Activated CD8-positive, alpha-beta T cell treated with anti-CD3 and anti-CD28 coated beads for 36 hours (primary cell): ENCODE results near the gene POU2F1. TPM values are rescaled to one million over a fixed set of nuclear protein-coding genes. Genes with fewer than 3 reads are reported as not detected.

Experiments
- ATAC-seq: fragments of 200-7000 bp; cut with Tn5 transposase; one replicate; pipeline ENCODE4 v1.10.0; 2021; ENCODE audit warnings: mild to moderate bottlenecking, moderate library complexity
- CTCF ChIA-PET: fragments of 350-600 bp; sonication (Branson Sonifier 250); formaldehyde crosslinking; loops from one replicate; lab custom pipeline; 2021; ENCODE audit warnings: antibody characterized with exemption; lab: Charles Lee
- POLR2A ChIA-PET: fragments of 350-600 bp; sonication (Branson Sonifier 250); formaldehyde crosslinking; loops from one replicate; lab custom pipeline; 2021; ENCODE audit warnings: antibody characterized with exemption; lab: Charles Lee
- DNase-seq: peaks from one replicate; pipeline ENCODE4 v3.0.0-alpha.2; 2020
- H3K27ac Mint-ChIP-seq: one replicate; pipeline ENCODE4 v1.8.0; 2021; ENCODE audit warnings: mild to moderate bottlenecking, mixed read lengths
- H3K27me3 Mint-ChIP-seq: one replicate; pipeline ENCODE4 v1.8.0; 2021; ENCODE audit warnings: mixed read lengths
- H3K36me3 Mint-ChIP-seq: one replicate; pipeline ENCODE4 v1.8.0; 2021; ENCODE audit warnings: low read depth, mixed read lengths
- H3K4me1 Mint-ChIP-seq: one replicate; pipeline ENCODE4 v1.8.0; 2021; ENCODE audit warnings: low read depth, mixed read lengths
- H3K4me3 Mint-ChIP-seq: one replicate; pipeline ENCODE4 v1.8.0; 2021; ENCODE audit warnings: mild to moderate bottlenecking, moderate library complexity, mixed read lengths
- H3K9me3 Mint-ChIP-seq: one replicate; pipeline ENCODE4 v1.8.0; 2021; ENCODE audit warnings: mixed read lengths
- CTCF ChIP-seq: fragments of 200-600 bp; IDR thresholded peaks from one replicate; pipeline ENCODE4 v1.8.0; 2022; ENCODE audit warnings: antibody characterized with exemption, mild to moderate bottlenecking
- intact Hi-C: fragments of 100-400 bp; cut with micrococcal nuclease; formaldehyde crosslinking; loops from one replicate; pipeline ENCODE4 v1.10.0; 2022
- total RNA-seq, 2 experiments: library from RNA; stranded (reverse); gene quantifications; one replicate each; pipeline ENCODE4 v1.2.3, GENCODE V29; 2021

The POU2F1 gene
- total RNA-seq, 2 experiments from 2014 or later, result 23.6 to 24.2 TPM

GRCh38 chr1:167272369-167272957 is 51.8 kb downstream of the POU2F1 start:
- no peaks in the 10 kb centered on the region for H3K27me3 Mint-ChIP-seq
- peaks cover 54% of the 10 kb centered on the region for H3K4me1 Mint-ChIP-seq
- H3K4me3 Mint-ChIP-seq, result no peak overlapping the region
- ChIA-PET POLR2A (interaction anchor here (0.7 kb wide), 1 partner anchor 23 kb away, joined by 3 read pairs; no protein-coding TSS in a partner anchor), CTCF (interaction anchor here (0.6 to 0.9 kb wide), 2 partner anchors 262 to 381 kb away, joined by 3 read pairs; no protein-coding TSS in a partner anchor)
- H3K9me3 Mint-ChIP-seq, result no peaks in the 10 kb centered on the region
- DNase-seq (no peak), ATAC-seq (peak; percentile 25)
- no peaks in the 10 kb centered on the region for H3K36me3 Mint-ChIP-seq
- intact Hi-C loops, result no loop called here
- peak overlapping the region; percentile 16 for H3K27ac Mint-ChIP-seq
- no peak for TF ChIP-seq CTCF

- DNase-seq, result no peak
- ChIA-PET POLR2A (interaction anchor here (1.0 kb wide), 1 partner anchor 9 kb away, joined by 3 read pairs; no protein-coding TSS in a partner anchor), CTCF (interaction anchor here (0.7 to 1.7 kb wide), 4 partner anchors 22 to 267 kb away, joined by 3 to 4 read pairs (median 3); no protein-coding TSS in a partner anchor)
- H3K27me3 Mint-ChIP-seq, result no peaks in the 10 kb centered on the region
- H3K27ac Mint-ChIP-seq, result peak overlapping the region; percentile 16
- no peak for ATAC-seq
- no peaks in the 10 kb centered on the region for H3K9me3 Mint-ChIP-seq
- intact Hi-C loops, result no loop called here
- H3K4me3 Mint-ChIP-seq, result no peak overlapping the region
- no peak for TF ChIP-seq CTCF
- no peaks in the 10 kb centered on the region for H3K36me3 Mint-ChIP-seq
- peaks cover 57% of the 10 kb centered on the region for H3K4me1 Mint-ChIP-seq
Measured at GRCh38 chr1:167273027-167273800, 52.5 kb downstream of the POU2F1 start.

- POLR2A ChIA-PET, result no interaction called here
- no peak for ATAC-seq
- no peaks in the 10 kb centered on the region for H3K9me3 Mint-ChIP-seq
- H3K4me3 Mint-ChIP-seq, result no peak overlapping the region
- intact Hi-C loops, result no loop called here
- TF ChIP-seq CTCF, result no peak
- CTCF ChIA-PET, result interaction anchor here (0.7 to 1.7 kb wide), 4 partner anchors 21 to 266 kb away, joined by 3 to 4 read pairs (median 3); no protein-coding TSS in a partner anchor
- DNase-seq, result no peak
- H3K36me3 Mint-ChIP-seq, result no peaks in the 10 kb centered on the region
- H3K27ac Mint-ChIP-seq, result no peak overlapping the region
- peaks cover 53% of the 10 kb centered on the region for H3K4me1 Mint-ChIP-seq
- no peaks in the 10 kb centered on the region for H3K27me3 Mint-ChIP-seq
Measured at GRCh38 chr1:167274061-167274460, 53.4 kb downstream of the POU2F1 start.

DNA sequence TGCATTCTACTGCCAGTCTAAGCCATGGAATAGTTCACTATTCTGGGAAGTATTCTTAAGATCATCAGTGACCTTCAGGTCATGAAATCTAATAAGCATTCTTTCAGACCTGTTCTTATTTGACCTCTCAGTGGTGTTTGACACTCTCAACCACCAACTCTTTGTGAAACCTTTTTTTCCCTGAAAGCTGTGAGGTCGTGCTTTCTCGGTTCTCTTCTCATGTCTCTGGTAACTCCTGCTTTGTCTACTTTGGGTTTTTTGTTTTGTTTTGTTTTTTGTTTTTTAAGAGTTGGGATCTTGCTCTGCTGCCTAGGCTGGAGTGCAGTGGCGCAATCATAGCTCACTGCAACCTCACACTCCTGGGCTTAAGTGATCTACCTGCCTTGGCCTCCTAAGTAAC is 56.3 kb downstream of the POU2F1 start:
- Mint-ChIP-seq H3K4me3 (no peak overlapping the region), H3K9me3 (no peaks in the 10 kb centered on the region), H3K36me3 (no peaks in the 10 kb centered on the region), H3K4me1 (peaks cover 52% of the 10 kb centered on the region), H3K27me3 (no peaks in the 10 kb centered on the region), H3K27ac (peak overlapping the region; percentile 36)
- ChIA-PET POLR2A (interaction anchor here (0.7 to 1.2 kb wide), 2 partner anchors 9 to 15 kb away, joined by 3 read pairs; no protein-coding TSS in a partner anchor), CTCF (interaction anchor here (0.7 kb wide), 1 partner anchor 9 kb away, joined by 3 read pairs; no protein-coding TSS in a partner anchor)
- DNase-seq (peak; percentile 28), ATAC-seq (peak; percentile 76)
- intact Hi-C loops, result no loop called here
- TF ChIP-seq CTCF, result no peak
